ENCODE results near the gene ZNF30.
A peak's percentile ranks its signal among the peaks of the same experiment; 100 is the strongest.
"Not testable (repeated sequence)": the region's sequence is repeated elsewhere in the genome, so short reads cannot be mapped to it uniquely, and the experiment has no call there.

The ZNF30 gene

GRCh38 chr19:34960940-34961679 is 34.4 kb downstream of the ZNF30 start:
- no peak for DNase-seq

- no peak for DNase-seq
Measured at GRCh38 chr19:34961775-34962686, 35.3 kb downstream of the ZNF30 start.

- DNase-seq: no peak
Measured at GRCh38 chr19:34962687-34963572, 36.2 kb downstream of the ZNF30 start.

GRCh38 chr19:34963573-34964406 is 37.1 kb downstream of the ZNF30 start, which contains the start of gene ZNF792:
TSS of gene ZNF792 (minus strand) at chr19:34964229. CDS start at chr19:34963662, 567 bp downstream.
- DNase-seq: peak; percentile 3

GRCh38 chr19:34964598-34964997 is 37.9 kb downstream of the ZNF30 start:
- no peak for DNase-seq

- not testable (repeated sequence) for DNase-seq
Measured at GRCh38 chr19:34965505-34965904, 38.8 kb downstream of the ZNF30 start.

- no peak for DNase-seq
Measured at GRCh38 chr19:34967551-34967950, 40.8 kb downstream of the ZNF30 start.

GRCh38 chr19:34969721-34970120 is 43.0 kb downstream of the ZNF30 start:
- no peak for DNase-seq

- DNase-seq: not testable (repeated sequence)
Measured at GRCh38 chr19:34970185-34970780, 43.6 kb downstream of the ZNF30 start.

GRCh38 chr19:34972163-34972705 is 45.5 kb downstream of the ZNF30 start:
- no peak for DNase-seq

- no peak for DNase-seq
Measured at GRCh38 chr19:34974646-34975045, 47.9 kb downstream of the ZNF30 start.

GRCh38 chr19:34975056-34975455 is 48.4 kb downstream of the ZNF30 start:
- no peak for DNase-seq

- no peak for DNase-seq
Measured at GRCh38 chr19:34976611-34977010, 49.9 kb downstream of the ZNF30 start.

GRCh38 chr19:34979819-34980640 is 53.3 kb downstream of the ZNF30 start:
- no peak for DNase-seq

GRCh38 chr19:34982275-34982674 is 55.6 kb downstream of the ZNF30 start:
- DNase-seq: no peak

GRCh38 chr19:34983786-34984185 is 57.1 kb downstream of the ZNF30 start:
- no peak for DNase-seq

GRCh38 chr19:34984287-34984686 is 57.6 kb downstream of the ZNF30 start:
- no peak for DNase-seq

GRCh38 chr19:34985249-34986022 is 58.7 kb downstream of the ZNF30 start:
- DNase-seq: no peak

GRCh38 chr19:34988119-34988518 is 61.4 kb downstream of the ZNF30 start:
- no peak for DNase-seq

All from NCI-H2171 treated with DMSO at 0.1 percent for 48 hours (cell line).